ENCODE measurements around the gene HBG2. TPM values are rescaled to one million over a fixed set of nuclear protein-coding genes. Genes with fewer than 3 reads are reported as not detected.

The HBG2 gene
- total and polyA plus RNA-seq, 9 of the 15 experiments (the other 6 are each of a cell fraction or from before 2014, with no cell fraction given), result 1,626 to 58,619 (median 10,515) TPM

GRCh38 chr11:5242933-5243815, 11.4 kb downstream of the HBG2 start (continued):
- no peak for TF ChIP-seq ZNF79 (CRISPR knock-in tag; IDR thresholded peaks at IDR 0.05; ENCODE audit: low read depth)
- peak; percentile 24 to 79; a peak in 1 of 4 replicates for TF ChIP-seq HDAC1 (IDR thresholded peaks at IDR 0.05)
- no peak; the same call in 1 of the 2 replicates for TF ChIP-seq MTA3 (IDR thresholded peaks at IDR 0.05; ENCODE audit: borderline replicate concordance)
- TF ChIP-seq, protein P1, sequence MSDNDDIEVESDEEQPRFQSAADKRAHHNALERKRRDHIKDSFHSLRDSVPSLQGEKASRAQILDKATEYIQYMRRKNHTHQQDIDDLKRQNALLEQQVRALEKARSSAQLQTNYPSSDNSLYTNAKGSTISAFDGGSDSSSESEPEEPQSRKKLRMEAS (CRISPR knock-in tag; IDR thresholded peaks at IDR 0.05), result peak; percentile 89
- no peak for TF ChIP-seq ZNF584 (CRISPR knock-in tag; IDR thresholded peaks at IDR 0.05; ENCODE audit: low read depth)
- 0 out of 2 replicates have a peak, but pooled peaks have one; percentile 82 for TF ChIP-seq ZNF717 (CRISPR knock-in tag; IDR thresholded peaks at IDR 0.05)
- TF ChIP-seq FOSL1 (tag; conservative IDR thresholded peaks at IDR 0.05), result peak; percentile 43; the same call in 1 of the 2 replicates
- TF ChIP-seq KDM2B (CRISPR knock-in tag; IDR thresholded peaks at IDR 0.05), result no peak
- TF ChIP-seq L3MBTL2 (IDR thresholded peaks at IDR 0.05), result peak; percentile 88
- TF ChIP-seq ETV1 (tag; conservative IDR thresholded peaks at IDR 0.05; ENCODE audit: low read depth), result 0 out of 2 replicates have a peak, but pooled peaks have one; percentile 13
- TF ChIP-seq HMGN3 (IDR thresholded peaks at IDR 0.05; ENCODE audit: borderline replicate concordance, extremely low read depth, insufficient read length, low read depth, low read length), result peak; percentile 23
- TF ChIP-seq SMC3 (conservative IDR thresholded peaks at IDR 0.05; ENCODE audit: insufficient read depth, low read depth, low read length), result 0 out of 2 replicates have a peak, but pooled peaks have one; percentile 28
- TF ChIP-seq EP300 (IDR thresholded peaks at IDR 0.05; ENCODE audit: low read length), result peak; percentile 26; the same call in 1 of the 2 replicates
- TF ChIP-seq ERF (CRISPR knock-in tag; IDR thresholded peaks at IDR 0.05), result no peak
- TF ChIP-seq HNRNPUL1 (IDR thresholded peaks at IDR 0.05; ENCODE audit: low read length), result 0 out of 2 replicates have a peak, but pooled peaks have one; percentile 77
- no peak for TF ChIP-seq SIN3B (IDR thresholded peaks at IDR 0.05; ENCODE audit: low read depth)
- peak; percentile 44 for TF ChIP-seq ZNF589 (CRISPR knock-in tag; IDR thresholded peaks at IDR 0.05; ENCODE audit: low read depth)
- TF ChIP-seq LCOR (CRISPR knock-in tag; IDR thresholded peaks at IDR 0.05), result 0 out of 2 replicates have a peak, but pooled peaks have one; percentile 29
- no peak for TF ChIP-seq TCF15 (CRISPR knock-in tag; IDR thresholded peaks at IDR 0.05)
- no peak for TF ChIP-seq FOXJ2 (tag; IDR thresholded peaks at IDR 0.05)
- 0 out of 2 replicates have a peak, but pooled peaks have one; percentile 19 for TF ChIP-seq NFE2 (IDR thresholded peaks at IDR 0.05; ENCODE audit: low read depth)
- TF ChIP-seq, protein P2, sequence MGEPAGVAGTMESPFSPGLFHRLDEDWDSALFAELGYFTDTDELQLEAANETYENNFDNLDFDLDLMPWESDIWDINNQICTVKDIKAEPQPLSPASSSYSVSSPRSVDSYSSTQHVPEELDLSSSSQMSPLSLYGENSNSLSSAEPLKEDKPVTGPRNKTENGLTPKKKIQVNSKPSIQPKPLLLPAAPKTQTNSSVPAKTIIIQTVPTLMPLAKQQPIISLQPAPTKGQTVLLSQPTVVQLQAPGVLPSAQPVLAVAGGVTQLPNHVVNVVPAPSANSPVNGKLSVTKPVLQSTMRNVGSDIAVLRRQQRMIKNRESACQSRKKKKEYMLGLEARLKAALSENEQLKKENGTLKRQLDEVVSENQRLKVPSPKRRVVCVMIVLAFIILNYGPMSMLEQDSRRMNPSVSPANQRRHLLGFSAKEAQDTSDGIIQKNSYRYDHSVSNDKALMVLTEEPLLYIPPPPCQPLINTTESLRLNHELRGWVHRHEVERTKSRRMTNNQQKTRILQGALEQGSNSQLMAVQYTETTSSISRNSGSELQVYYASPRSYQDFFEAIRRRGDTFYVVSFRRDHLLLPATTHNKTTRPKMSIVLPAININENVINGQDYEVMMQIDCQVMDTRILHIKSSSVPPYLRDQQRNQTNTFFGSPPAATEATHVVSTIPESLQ (CRISPR knock-in tag; IDR thresholded peaks at IDR 0.05), result 0 out of 2 replicates have a peak, but pooled peaks have one; percentile 38
- no peak for TF ChIP-seq CBFB (CRISPR knock-in tag; IDR thresholded peaks at IDR 0.05)
